Astrocyte (in vitro differentiated cells and primary cell): ENCODE data around the gene CASP12. TPM values are rescaled to one million over a fixed set of nuclear protein-coding genes. Genes with fewer than 3 reads are reported as not detected.
A peak's percentile ranks its signal among the peaks of the same experiment; 100 is the strongest.

Source experiments
- DNase-seq: peaks from one replicate; pipeline ENCODE4 v3.0.0-alpha.2; 2010; ENCODE audit warnings: low read depth
- FAIRE-seq: peaks from 2 replicates; lab custom pipeline; 2011; peaks lifted over from hg19 to GRCh38; lab: Jason Lieb, UNC
- H2AFZ ChIP-seq: 2 replicates; pipeline ENCODE4 v1.6.0; 2012; ENCODE audit warnings: low read depth, low read length, inconsistent platforms
- H3K27ac ChIP-seq: 2 replicates; pipeline ENCODE4 v1.5.1; 2011; ENCODE audit warnings: low read depth, low read length, inconsistent platforms
- H3K27me3 ChIP-seq: 2 replicates; pipeline ENCODE4 v1.6.0; 2011; ENCODE audit warnings: low read length, inconsistent platforms; ENCODE audit not compliant: insufficient read depth
- H3K36me3 ChIP-seq: 2 replicates; pipeline ENCODE4 v1.5.1; 2011; ENCODE audit warnings: low read length, inconsistent platforms; ENCODE audit not compliant: insufficient read depth
- H3K4me1 ChIP-seq: 2 replicates; pipeline ENCODE4 v1.5.1; 2011; ENCODE audit warnings: low read length, inconsistent platforms; ENCODE audit not compliant: insufficient read depth
- H3K4me2 ChIP-seq: 2 replicates; pipeline ENCODE4 v1.6.0; 2012; ENCODE audit warnings: low read length, inconsistent platforms
- H3K4me3 ChIP-seq: 2 replicates; pipeline ENCODE4 v1.5.1; 2011; ENCODE audit warnings: low read depth, mild to moderate bottlenecking, low read length, inconsistent platforms; ENCODE audit not compliant: insufficient read depth
- H3K79me2 ChIP-seq: 2 replicates; pipeline ENCODE4 v1.6.0; 2012; ENCODE audit warnings: mild to moderate bottlenecking, low read length, inconsistent platforms; ENCODE audit not compliant: insufficient read depth
- H3K9ac ChIP-seq: 2 replicates; pipeline ENCODE4 v1.6.0; 2012; ENCODE audit warnings: mild to moderate bottlenecking, low read length, inconsistent platforms
- H3K9me3 ChIP-seq: 2 replicates; pipeline ENCODE4 v1.5.1; 2012; ENCODE audit warnings: low read depth, mild to moderate bottlenecking, low read length, inconsistent platforms; ENCODE audit not compliant: insufficient read depth
- H4K20me1 ChIP-seq: 2 replicates; pipeline ENCODE4 v1.6.0; 2012; ENCODE audit warnings: low read length, inconsistent platforms; ENCODE audit not compliant: insufficient read depth
- H3K27ac Mint-ChIP-seq: one replicate; pipeline ENCODE4 v1.8.0; 2021; ENCODE audit warnings: mild to moderate bottlenecking, mixed read lengths; ENCODE audit not compliant: unreplicated experiment
- H3K27me3 Mint-ChIP-seq: one replicate; pipeline ENCODE4 v1.8.0; 2021; ENCODE audit warnings: low read depth, mixed read lengths; ENCODE audit not compliant: unreplicated experiment
- H3K36me3 Mint-ChIP-seq: one replicate; pipeline ENCODE4 v1.8.0; 2021; ENCODE audit warnings: low read depth, mixed read lengths; ENCODE audit not compliant: unreplicated experiment
- H3K4me1 Mint-ChIP-seq: one replicate; pipeline ENCODE4 v1.8.0; 2021; ENCODE audit warnings: low read depth, mixed read lengths; ENCODE audit not compliant: unreplicated experiment
- H3K4me3 Mint-ChIP-seq: one replicate; pipeline ENCODE4 v1.8.0; 2021; ENCODE audit warnings: mild to moderate bottlenecking, moderate library complexity, mixed read lengths; ENCODE audit not compliant: unreplicated experiment
- H3K9me3 Mint-ChIP-seq: one replicate; pipeline ENCODE4 v1.8.0; 2021; ENCODE audit warnings: mild to moderate bottlenecking, mixed read lengths; ENCODE audit not compliant: unreplicated experiment
- EZH2 ChIP-seq: IDR thresholded peaks from 2 replicates; pipeline ENCODE4 v1.6.1; 2012; ENCODE audit warnings: mild to moderate bottlenecking, low read length, inconsistent platforms; ENCODE audit not compliant: insufficient read depth
- total RNA-seq: library from RNA; stranded (reverse); gene quantifications from 2 replicates; pipeline ENCODE4 v1.2.1, GENCODE V29; 2021
- TF ChIP-seq, protein P1 (sequence below): IDR thresholded peaks from 2 replicates; pipeline ENCODE4 v1.5.1; 2011; ENCODE audit warnings: low read depth, mild to moderate bottlenecking, inconsistent platforms, low read length, moderate library complexity; ENCODE audit not compliant: insufficient read depth

The CASP12 gene
- total RNA-seq, 1 donor from 2014 or later: not detected

DNA sequence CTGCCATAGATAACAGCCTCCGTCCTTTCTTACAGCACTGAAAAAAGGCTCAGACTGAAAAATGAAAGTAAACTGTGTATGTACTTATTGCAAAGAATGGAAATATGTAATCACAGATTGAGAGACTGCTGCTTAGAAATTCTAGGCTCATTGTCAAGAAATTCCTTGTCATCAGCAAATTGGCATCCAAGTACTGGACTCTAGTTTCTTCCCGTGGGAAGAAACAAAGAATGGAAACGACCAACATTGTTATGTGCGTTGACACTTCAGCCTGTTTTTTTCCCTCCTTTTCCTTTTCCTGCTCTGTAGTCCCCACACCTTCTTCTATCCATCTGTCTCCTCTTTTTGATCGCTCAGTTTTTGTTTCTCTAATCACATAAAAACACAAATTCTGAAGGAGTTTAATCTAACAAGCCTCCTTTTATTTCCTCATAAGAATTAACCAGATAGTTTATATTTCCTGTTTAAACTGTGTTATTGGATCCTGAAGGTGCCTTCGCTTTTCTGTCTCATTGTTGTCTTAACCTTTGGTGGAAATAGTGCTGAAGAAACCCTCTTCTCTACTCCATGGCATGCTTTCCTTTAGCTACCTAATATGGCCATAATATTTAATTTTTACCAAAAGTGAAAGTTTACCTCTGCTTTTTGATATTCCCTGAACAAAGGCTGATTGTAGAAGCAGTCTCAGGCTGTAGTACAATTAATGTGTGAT lies 20.0 kb upstream of the CASP12 start:
- Histone ChIP-seq H3K4me3 (peak overlapping the region; percentile 17), H3K36me3 (no peaks in the 10 kb centered on the region), H2AFZ (peak overlapping the region; percentile 18), H3K27ac (peak overlapping the region; percentile 6), H3K4me1 (no peaks in the 10 kb centered on the region), H3K9me3 (no peaks in the 10 kb centered on the region), H3K4me2 (peak overlapping the region; percentile 70), H3K79me2 (no peaks in the 10 kb centered on the region), H3K27me3 (no peaks in the 10 kb centered on the region), H3K9ac (peak overlapping the region; percentile 38), H4K20me1 (no peaks in the 10 kb centered on the region)
- FAIRE-seq: no peak
- Mint-ChIP-seq H3K4me3 (no peak overlapping the region), H3K27ac (no peak overlapping the region), H3K4me1 (peaks cover 3% of the 10 kb centered on the region), H3K27me3 (no peaks in the 10 kb centered on the region), H3K9me3 (no peaks in the 10 kb centered on the region), H3K36me3 (no peaks in the 10 kb centered on the region)
- DNase-seq: peak; percentile 84
- TF ChIP-seq, protein P1, sequence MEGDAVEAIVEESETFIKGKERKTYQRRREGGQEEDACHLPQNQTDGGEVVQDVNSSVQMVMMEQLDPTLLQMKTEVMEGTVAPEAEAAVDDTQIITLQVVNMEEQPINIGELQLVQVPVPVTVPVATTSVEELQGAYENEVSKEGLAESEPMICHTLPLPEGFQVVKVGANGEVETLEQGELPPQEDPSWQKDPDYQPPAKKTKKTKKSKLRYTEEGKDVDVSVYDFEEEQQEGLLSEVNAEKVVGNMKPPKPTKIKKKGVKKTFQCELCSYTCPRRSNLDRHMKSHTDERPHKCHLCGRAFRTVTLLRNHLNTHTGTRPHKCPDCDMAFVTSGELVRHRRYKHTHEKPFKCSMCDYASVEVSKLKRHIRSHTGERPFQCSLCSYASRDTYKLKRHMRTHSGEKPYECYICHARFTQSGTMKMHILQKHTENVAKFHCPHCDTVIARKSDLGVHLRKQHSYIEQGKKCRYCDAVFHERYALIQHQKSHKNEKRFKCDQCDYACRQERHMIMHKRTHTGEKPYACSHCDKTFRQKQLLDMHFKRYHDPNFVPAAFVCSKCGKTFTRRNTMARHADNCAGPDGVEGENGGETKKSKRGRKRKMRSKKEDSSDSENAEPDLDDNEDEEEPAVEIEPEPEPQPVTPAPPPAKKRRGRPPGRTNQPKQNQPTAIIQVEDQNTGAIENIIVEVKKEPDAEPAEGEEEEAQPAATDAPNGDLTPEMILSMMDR: no peak
- no peak for TF ChIP-seq EZH2

DNA sequence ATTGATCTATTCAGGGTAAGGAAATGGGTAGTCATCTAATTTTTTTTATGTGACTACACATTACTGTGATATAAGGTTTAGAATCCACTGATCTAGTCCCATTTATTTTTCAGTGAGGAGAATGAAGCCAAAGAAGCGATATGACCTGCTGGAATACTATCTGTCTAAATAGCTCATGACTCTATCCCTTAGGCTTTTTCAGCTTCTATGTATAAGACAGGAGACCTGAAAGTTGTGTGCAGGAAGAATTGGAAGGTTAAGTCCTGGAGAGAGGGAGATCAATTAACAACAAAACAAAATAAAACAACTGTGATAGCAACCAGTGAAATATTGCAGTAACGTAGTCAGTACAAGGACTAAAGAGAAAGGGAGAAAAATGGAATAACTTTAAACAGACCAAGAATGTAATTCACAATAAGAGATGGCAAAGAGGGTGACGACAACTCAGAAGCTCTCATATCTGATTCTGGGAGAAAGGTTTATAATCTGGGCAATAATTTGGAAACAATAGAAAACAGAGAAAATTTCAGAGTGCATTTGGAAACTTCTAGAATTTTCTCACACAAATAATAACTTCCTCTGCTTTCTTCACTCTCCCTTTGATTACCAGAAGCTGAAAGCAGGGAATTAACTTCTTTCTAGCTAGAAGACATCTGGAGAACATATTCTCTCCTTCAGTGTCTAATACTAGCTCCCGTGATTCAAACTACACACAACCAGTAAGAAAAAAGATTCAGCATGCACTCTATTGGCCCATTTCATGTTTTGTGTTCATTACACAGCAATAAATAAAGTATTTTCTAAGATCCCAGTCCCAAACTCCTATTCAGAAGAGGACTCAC lies 19.2 kb upstream of the CASP12 start:
- Histone ChIP-seq H3K36me3 (no peaks in the 10 kb centered on the region), H3K4me2 (peak overlapping the region; percentile 70), H3K4me3 (peak overlapping the region; percentile 17), H2AFZ (peak overlapping the region; percentile 18), H3K27me3 (no peaks in the 10 kb centered on the region), H3K79me2 (no peaks in the 10 kb centered on the region), H3K4me1 (no peaks in the 10 kb centered on the region), H3K27ac (peak overlapping the region; percentile 6), H3K9me3 (no peaks in the 10 kb centered on the region), H3K9ac (peak overlapping the region; percentile 38), H4K20me1 (no peaks in the 10 kb centered on the region)
- H3K36me3 Mint-ChIP-seq: no peaks in the 10 kb centered on the region
- H3K27ac Mint-ChIP-seq: no peak overlapping the region
- H3K4me1 Mint-ChIP-seq: peaks cover 3% of the 10 kb centered on the region
- FAIRE-seq: no peak
- no peaks in the 10 kb centered on the region for H3K27me3 Mint-ChIP-seq
- H3K4me3 Mint-ChIP-seq: no peak overlapping the region
- no peak for DNase-seq
- H3K9me3 Mint-ChIP-seq: no peaks in the 10 kb centered on the region
- TF ChIP-seq, protein P1: no peak
- TF ChIP-seq EZH2: no peak
